NT2/D1 (cell line): ENCODE results near the gene RIBC1.

ENCODE experiments used
- SUZ12 ChIP-seq: IDR thresholded peaks from 2 replicates; pipeline ENCODE4 v1.6.1; 2011; ENCODE audit not compliant: insufficient read length, insufficient read depth; ENCODE audit errors: extremely low read depth
- YY1 ChIP-seq: IDR thresholded peaks from 2 replicates; pipeline ENCODE4 v1.6.1; 2011; ENCODE audit not compliant: insufficient read length, insufficient read depth

GRCh38 chrX:53421772-53422085 lies 944 bp upstream of the RIBC1 start:
- TF ChIP-seq SUZ12, result no peak
- TF ChIP-seq YY1, result no peak
